Activated CD8-positive, alpha-beta memory T cell treated with anti-CD3 and anti-CD28 coated beads, Interleukin-2, amount 50 U/mL, for 1 hour (primary cell): ENCODE results near the gene OR56B1.

ENCODE experiments used
- DNase-seq: peaks from one replicate; pipeline ENCODE4 v3.0.0-alpha.2; 2020; ENCODE audit errors: extremely low read depth

The OR56B1 gene

GRCh38 chr11:5727691-5728090, 8.6 kb upstream of the OR56B1 start:
- no peak for DNase-seq

- DNase-seq: no peak
These were observed 843 bp downstream of the OR56B1 start for GRCh38 chr11:5737091-5737490.

GRCh38 chr11:5737670-5738392, 1.6 kb downstream of the OR56B1 start:
- no peak for DNase-seq

GRCh38 chr11:5738431-5738830, 2.2 kb downstream of the OR56B1 start:
- DNase-seq: no peak

GRCh38 chr11:5746614-5747013, 10.4 kb downstream of the OR56B1 start:
- DNase-seq: no peak

GRCh38 chr11:5749836-5750235, 13.6 kb downstream of the OR56B1 start:
- no peak for DNase-seq

- DNase-seq: no peak
These were observed 17.7 kb downstream of the OR56B1 start, which contains the start of gene OR52N4 for GRCh38 chr11:5753943-5754342. Gene OR52N4, plus strand, starts transcription at chr11:5754243. Its CDS starts 498 bp downstream, at chr11:5754741.

GRCh38 chr11:5767056-5767455, 30.8 kb downstream of the OR56B1 start:
- no peak for DNase-seq

- no peak for DNase-seq
These were observed 47.0 kb downstream of the OR56B1 start, which contains the start of gene OR52N5 for GRCh38 chr11:5783255-5783654. Gene OR52N5, minus strand, starts transcription at chr11:5783355. Its CDS starts 4,721 bp downstream, at chr11:5778634.
